Right cardiac atrium (tissue), 5 donors: Measurements from ENCODE around the gene KCNJ10. TPM values are rescaled to one million over a fixed set of nuclear protein-coding genes. Genes with fewer than 3 reads are reported as not detected.

Experiments
- ATAC-seq, 2 donors: fragments of 200-7000 bp; cut with Tn5 transposase; one replicate each; pipeline versions ENCODE4 v1.8.0 to v1.9.1; 2020; ENCODE audit warnings: moderate library complexity in 2 of 2, mild to moderate bottlenecking in 1 of 2
- DNase-seq, 3 donors: peaks; one replicate each; pipeline ENCODE4 v3.0.0-alpha.2; 2020
- H3K27ac ChIP-seq: one replicate; pipeline ENCODE4 v1.5.1; 2013; ENCODE audit warnings: mild to moderate bottlenecking, low read length, control low read depth, moderate library complexity
- H3K27me3 ChIP-seq: one replicate; pipeline ENCODE4 v1.6.1; 2013; ENCODE audit not compliant: control insufficient read depth, insufficient read depth
- H3K4me1 ChIP-seq: one replicate; pipeline ENCODE4 v1.6.1; 2013; ENCODE audit warnings: low read length; ENCODE audit not compliant: control insufficient read depth, insufficient read depth
- H3K4me3 ChIP-seq: one replicate; pipeline ENCODE4 v1.5.1; 2013; ENCODE audit warnings: low read length, control low read depth
- H3K9me3 ChIP-seq: one replicate; pipeline ENCODE4 v1.6.1; 2013; ENCODE audit warnings: low read length; ENCODE audit not compliant: control insufficient read depth
- WGBS: extraction: QIAGEN DNeasy Blood & Tissue Kit; methylation state at CpG from one replicate; pipeline ENCODE4 v1.1.7; 2013; 5-methylcytosine and 5-hydroxymethylcytosine counted together
- intact Hi-C, 4 donors: fragments of 100-400 bp; cut with DNase I; formaldehyde crosslinking; loops; one replicate each; pipeline versions ENCODE4 v1.11.0 to v1.14.0; 2022 to 2023
- polyA plus RNA-seq: library from polyadenylated mRNA; stranded (reverse); fragments of 200-250 nt; gene quantifications from one replicate; pipeline ENCODE4 v1.2.3, GENCODE V29; 2013
- total RNA-seq, 4 donors: library from RNA; stranded (reverse); fragmentation: NEBNext Ultra II Directional; extraction: Animal tissue kit (Norgen Biotek cat#: 25700); gene quantifications; one replicate each; pipeline ENCODE4 v1.2.1, GENCODE V29; 2021
- donor health status: healthy with polysubstance abuse.
- donor health status: DM: no; HTN: yes; CAD: no.
- donor health status: DM: no; HTN: no; CAD: no.
- donor health status: DM: no; HTN: yes; CAD: no; lungs with severe emphysema.
- donor health status: DM: yes; HTN: yes; CAD: no.

Gene KCNJ10
- total and polyA plus RNA-seq, 5 donors = 0.11 to 0.31 (median 0.18) TPM

GRCh38 chr1:160020196-160020595 lies 49.8 kb downstream of the KCNJ10 start:
- WGBS = 91% methylated on average over 5 of the region's 5 CpGs
- Histone ChIP-seq H3K4me1 (peaks cover 4% of the 10 kb centered on the region), H3K9me3 (no peaks in the 10 kb centered on the region), H3K27ac (no peak overlapping the region), H3K27me3 (no peaks in the 10 kb centered on the region), H3K4me3 (no peak overlapping the region)
- no peak for DNase-seq
- intact Hi-C loops = no loop called here
- no peak for ATAC-seq

GRCh38 chr1:160018900-160019299 lies 51.1 kb downstream of the KCNJ10 start:
- 91% methylated on average over 1 of the region's 1 CpG for WGBS
- intact Hi-C loops = no loop called here

GRCh38 chr1:160018347-160018746 lies 51.6 kb downstream of the KCNJ10 start:
- Histone ChIP-seq H3K9me3 (no peaks in the 10 kb centered on the region), H3K27me3 (no peaks in the 10 kb centered on the region), H3K27ac (no peak overlapping the region), H3K4me1 (no peaks in the 10 kb centered on the region), H3K4me3 (no peak overlapping the region)
- intact Hi-C loops = no loop called here
- no peak for ATAC-seq
- 84% methylated on average over 3 of the region's 3 CpGs for WGBS
- DNase-seq = no peak

More at GRCh38 chr1:160018900-160019299, 51.1 kb downstream of the KCNJ10 start:
- ATAC-seq (no peak), DNase-seq (no peak)
- Histone ChIP-seq H3K9me3 (no peaks in the 10 kb centered on the region), H3K27ac (no peak overlapping the region), H3K4me3 (no peak overlapping the region), H3K27me3 (no peaks in the 10 kb centered on the region), H3K4me1 (peaks cover 2% of the 10 kb centered on the region)

GRCh38 chr1:160017592-160017991 lies 52.4 kb downstream of the KCNJ10 start:
- intact Hi-C loops = no loop called here
- no peaks in the 10 kb centered on the region for H3K9me3 ChIP-seq
- ATAC-seq (no peak), DNase-seq (no peak)
- no peak overlapping the region for H3K4me3 ChIP-seq
- no peak overlapping the region for H3K27ac ChIP-seq
- 78% methylated on average over 1 of the region's 1 CpG for WGBS
- no peaks in the 10 kb centered on the region for H3K27me3 ChIP-seq
- H3K4me1 ChIP-seq = no peaks in the 10 kb centered on the region

GRCh38 chr1:160011781-160012180 lies 58.2 kb downstream of the KCNJ10 start:
- H3K4me3 ChIP-seq = no peak overlapping the region
- WGBS = 61% methylated on average over 3 of the region's 3 CpGs
- H3K27ac ChIP-seq = no peak overlapping the region
- DNase-seq (no peak), ATAC-seq (no peak)
- H3K9me3 ChIP-seq = no peaks in the 10 kb centered on the region
- intact Hi-C loops = no loop called here
- no peaks in the 10 kb centered on the region for H3K4me1 ChIP-seq
- H3K27me3 ChIP-seq = no peaks in the 10 kb centered on the region

GRCh38 chr1:160009801-160010200 lies 60.2 kb downstream of the KCNJ10 start:
- intact Hi-C loops = loop anchor here (2.0 to 10.0 kb wide), 4 partner anchors 72 to 215 kb away; partner anchors contain the start of gene FCRL6 (in 1 of the 4)
- no peak for DNase-seq
- H3K4me3 ChIP-seq = no peak overlapping the region
- H3K27me3 ChIP-seq = no peaks in the 10 kb centered on the region
- H3K27ac ChIP-seq = no peak overlapping the region
- H3K9me3 ChIP-seq = no peaks in the 10 kb centered on the region
- H3K4me1 ChIP-seq = no peaks in the 10 kb centered on the region
- WGBS = 27% methylated on average over 2 of the region's 2 CpGs
- no peak for ATAC-seq

GRCh38 chr1:160009081-160009480 lies 60.9 kb downstream of the KCNJ10 start:
- WGBS = 54% methylated on average over 2 of the region's 2 CpGs
- H3K27me3 ChIP-seq = no peaks in the 10 kb centered on the region
- DNase-seq (no peak), ATAC-seq (no peak)
- intact Hi-C loops = loop anchor here (2.0 to 10.0 kb wide), 4 partner anchors 72 to 214 kb away; partner anchors contain the start of gene FCRL6 (in 1 of the 4)
- H3K9me3 ChIP-seq = no peaks in the 10 kb centered on the region
- H3K4me3 ChIP-seq = no peak overlapping the region
- H3K4me1 ChIP-seq = no peaks in the 10 kb centered on the region
- no peak overlapping the region for H3K27ac ChIP-seq

- ATAC-seq = no peak
- intact Hi-C loops = loop anchor here (2.0 to 10.0 kb wide), 4 partner anchors 70 to 213 kb away; partner anchors contain the start of gene FCRL6 (in 1 of the 4)
- 66% methylated on average over 3 of the region's 3 CpGs for WGBS
- Histone ChIP-seq H3K4me3 (no peak overlapping the region), H3K9me3 (no peaks in the 10 kb centered on the region), H3K27ac (no peak overlapping the region), H3K4me1 (no peaks in the 10 kb centered on the region), H3K27me3 (no peaks in the 10 kb centered on the region)
- no peak for DNase-seq
Measured at GRCh38 chr1:160007577-160008200, 62.3 kb downstream of the KCNJ10 start.

GRCh38 chr1:160006312-160006940 lies 63.5 kb downstream of the KCNJ10 start:
- no peaks in the 10 kb centered on the region for H3K27me3 ChIP-seq
- WGBS = 25% methylated on average over 5 of the region's 5 CpGs
- H3K4me1 ChIP-seq = no peaks in the 10 kb centered on the region
- no peak overlapping the region for H3K4me3 ChIP-seq
- intact Hi-C loops = loop anchor here (5.0 to 10.0 kb wide), 3 partner anchors 69 to 212 kb away; partner anchors contain the start of gene FCRL6 (in 1 of the 4)
- H3K27ac ChIP-seq = no peak overlapping the region
- no peaks in the 10 kb centered on the region for H3K9me3 ChIP-seq
- peak; percentile 68 to 88 (median 87) for DNase-seq
- peak; percentile 71 to 72 for ATAC-seq

GRCh38 chr1:160005070-160005469 lies 64.9 kb downstream of the KCNJ10 start:
- 69% methylated on average over 4 of the region's 4 CpGs for WGBS
- intact Hi-C loops = loop anchor here (5.0 to 10.0 kb wide), 3 partner anchors 68 to 210 kb away; partner anchors contain the start of gene FCRL6 (in 1 of the 4)
- ATAC-seq = no peak

GRCh38 chr1:160004425-160004824 lies 65.5 kb downstream of the KCNJ10 start:
- WGBS = 86% methylated on average over 2 of the region's 2 CpGs
- intact Hi-C loops = loop anchor here in 3 of 4 donors (10.0 kb wide), 2 partner anchors 200 to 210 kb away; partner anchors contain the start of gene FCRL6 (in 1 of the 3)
- H3K27me3 ChIP-seq = no peaks in the 10 kb centered on the region
- H3K4me3 ChIP-seq = no peak overlapping the region
- H3K9me3 ChIP-seq = no peaks in the 10 kb centered on the region
- DNase-seq = no peak
- ATAC-seq = no peak
- no peak overlapping the region for H3K27ac ChIP-seq
- no peaks in the 10 kb centered on the region for H3K4me1 ChIP-seq

More at GRCh38 chr1:160005070-160005469, 64.9 kb downstream of the KCNJ10 start:
- H3K27me3 ChIP-seq = no peaks in the 10 kb centered on the region
- no peak overlapping the region for H3K4me3 ChIP-seq
- H3K27ac ChIP-seq = no peak overlapping the region
- DNase-seq = no peak
- H3K9me3 ChIP-seq = no peaks in the 10 kb centered on the region
- H3K4me1 ChIP-seq = no peaks in the 10 kb centered on the region
